Testis (tissue), 2 donors: Measurements from ENCODE around the gene ACSS1.

ENCODE experiments used
- CTCF ChIP-seq, 3 experiments: fragments of 450-650 bp in 2 of 3; fragments of 200-600 bp in 1 of 3; sonication (generic) in 1 of 3; IDR thresholded peaks; one replicate each; pipeline ENCODE4 v1.5.1; 2016 to 2019; ENCODE audit warnings: antibody characterized with exemption in 3 of 3, mild to moderate bottlenecking in 2 of 3, moderate library complexity in 1 of 3
- POLR2A ChIP-seq: fragments of 450-650 bp; IDR thresholded peaks from one replicate; pipeline ENCODE4 v1.6.1; 2017; ENCODE audit warnings: antibody characterized with exemption, mild to moderate bottlenecking, moderate library complexity

GRCh38 chr20:24985802-24986201 lies 72.1 kb downstream of the ACSS1 start:
- TF ChIP-seq CTCF (IDR thresholded peaks at IDR 0.05): no peak
- TF ChIP-seq POLR2A: no peak
